TTC549 (cell line): ENCODE data around the gene FAM83F.
"Not testable (repeated sequence)": the region's sequence is repeated elsewhere in the genome, so short reads cannot be mapped to it uniquely, and the experiment has no call there.

Experiments
- FAIRE-seq: peaks from 2 replicates; lab custom pipeline; 2012; peaks lifted over from hg19 to GRCh38; lab: Jason Lieb, UNC

The FAM83F gene

DNA sequence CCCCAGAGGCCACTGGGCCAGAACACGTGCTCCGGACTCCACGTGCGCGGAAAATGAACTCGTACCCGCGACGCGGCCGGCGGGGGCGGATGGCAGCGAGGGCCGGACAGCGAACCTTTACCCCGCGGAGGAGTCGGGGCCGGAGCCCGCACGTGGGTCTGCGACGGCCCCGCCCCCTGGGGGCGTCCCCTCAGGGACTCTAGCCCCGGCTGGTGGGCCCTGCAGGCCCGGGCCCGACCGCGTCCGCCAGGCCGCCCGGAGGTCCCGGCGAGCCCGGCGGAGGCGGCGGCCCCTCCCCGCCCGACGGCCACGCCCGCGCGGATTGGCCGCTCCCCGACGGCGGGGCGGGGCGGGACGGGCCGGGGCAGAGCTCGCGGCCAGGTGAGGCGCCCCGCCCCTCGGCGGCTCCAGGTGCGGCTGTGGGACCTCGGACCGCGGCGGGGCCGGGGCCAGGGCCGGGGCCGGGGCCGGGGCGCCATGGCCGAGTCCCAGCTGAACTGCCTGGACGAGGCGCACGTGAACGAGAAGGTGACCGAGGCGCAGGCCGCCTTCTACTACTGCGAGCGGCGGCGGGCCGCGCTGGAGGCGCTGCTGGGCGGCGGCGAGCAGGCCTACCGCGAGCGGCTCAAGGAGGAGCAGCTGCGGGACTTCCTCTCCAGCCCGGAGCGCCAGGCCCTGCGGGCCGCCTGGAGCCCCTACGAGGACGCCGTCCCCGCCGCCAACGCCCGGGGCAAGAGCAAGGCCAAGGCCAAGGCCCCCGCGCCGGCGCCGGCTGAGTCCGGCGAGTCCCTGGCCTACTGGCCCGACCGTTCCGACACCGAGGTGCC is at the start of gene FAM83F:
FAM83F (plus strand) TSS at position 389 of the 827 bp plus-strand sequence; CDS start at position 478, 89 bp downstream.
- FAIRE-seq, result no peak

DNA sequence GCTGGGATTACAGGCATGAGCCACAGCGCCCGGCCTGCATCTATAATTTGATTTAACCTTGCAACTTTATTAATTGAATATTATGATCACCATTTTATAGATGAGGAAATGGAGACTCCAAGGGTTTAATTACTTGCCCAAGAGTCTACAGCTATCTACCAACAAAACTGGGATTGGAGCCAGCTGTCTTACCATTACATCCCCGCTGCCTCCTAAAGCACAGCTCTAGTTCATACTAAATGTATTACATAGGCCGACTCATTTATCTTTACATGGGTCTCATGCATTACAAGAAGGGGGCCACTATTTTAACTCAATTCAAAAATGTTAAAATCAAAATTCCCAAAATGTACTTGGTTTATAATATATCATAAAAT is 48.6 kb upstream of the FAM83F start:
- FAIRE-seq, result no peak

DNA sequence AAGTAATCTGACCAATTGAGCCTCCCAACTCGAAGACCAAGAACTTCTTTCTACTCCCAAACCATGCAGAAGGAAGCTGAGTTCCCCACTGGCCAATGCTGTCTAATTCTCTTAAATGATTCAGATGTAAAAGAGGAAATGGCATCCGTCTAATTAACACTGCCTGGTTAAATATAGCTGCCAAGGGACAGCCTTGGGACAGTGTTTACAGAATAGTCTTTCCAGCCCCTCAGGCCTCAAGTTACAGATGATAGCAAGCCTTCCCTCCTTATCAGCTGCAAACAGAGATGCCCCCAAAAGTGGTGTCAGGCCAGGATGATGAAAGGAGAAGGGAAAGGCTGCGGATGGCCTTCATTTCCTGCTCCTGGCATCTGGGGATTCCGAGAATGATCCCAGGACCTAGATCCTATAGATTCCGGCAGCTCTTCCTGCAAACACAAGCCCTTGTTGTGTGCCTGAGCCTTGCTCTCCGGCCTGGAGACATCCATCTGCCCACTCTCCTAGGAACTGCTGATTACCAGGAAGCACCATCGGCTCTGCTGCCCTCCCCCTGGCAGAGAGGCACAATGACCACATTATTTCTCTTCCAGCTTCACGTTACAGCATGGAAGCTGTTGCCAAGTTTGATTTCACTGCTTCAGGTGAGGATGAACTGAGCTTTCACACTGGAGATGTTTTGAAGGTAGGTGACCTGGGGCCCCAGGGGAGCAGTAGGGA is 48.1 kb upstream of the FAM83F start:
- no peak for FAIRE-seq

DNA sequence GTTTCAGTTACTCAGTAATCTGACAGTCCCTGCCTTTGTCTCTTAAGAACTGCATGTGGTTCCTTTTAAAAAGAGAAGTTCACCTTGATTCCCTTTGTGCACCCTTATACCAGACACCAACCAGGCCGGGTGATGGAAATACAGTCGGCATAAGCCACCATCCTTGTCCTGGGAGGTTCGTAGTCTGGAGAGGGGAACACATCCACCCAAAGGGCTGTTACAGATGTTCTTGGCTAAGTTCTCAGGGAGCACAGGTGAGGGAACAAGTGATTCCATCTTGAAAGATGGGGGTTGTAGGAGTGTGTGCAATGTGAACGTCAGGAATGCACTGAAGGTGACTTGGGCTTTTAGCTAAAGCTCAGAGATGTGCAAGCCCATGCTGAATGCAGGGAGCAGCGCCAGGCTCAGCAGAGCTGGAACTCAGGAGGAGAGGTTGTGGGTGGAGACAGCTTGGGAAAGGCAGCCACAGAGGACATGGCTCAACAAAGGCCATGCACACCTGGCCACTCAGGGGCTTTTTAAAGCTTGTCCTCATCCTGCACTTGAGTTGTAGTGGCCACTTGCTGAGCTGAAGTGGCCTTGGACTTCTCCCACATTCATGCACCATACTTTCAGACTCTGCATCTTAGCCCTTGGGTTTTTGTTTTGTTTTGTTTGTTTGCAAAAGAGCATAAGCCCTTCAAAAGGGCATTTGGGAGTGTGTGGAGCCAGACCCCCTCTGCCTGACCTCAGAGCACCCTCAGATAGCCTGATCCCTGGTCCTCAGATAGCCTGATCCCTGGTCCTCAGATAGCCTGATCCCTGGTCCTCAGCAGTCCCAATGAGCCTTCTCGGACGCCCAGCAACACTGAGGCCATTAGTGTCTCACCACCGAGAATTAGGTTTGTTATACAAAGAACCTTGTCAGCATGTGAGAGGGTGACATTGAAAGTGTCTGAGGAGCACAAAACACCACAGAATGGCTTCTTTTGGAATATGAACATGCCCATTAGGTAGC is 47.2 kb upstream of the FAM83F start:
- FAIRE-seq, result no peak

DNA sequence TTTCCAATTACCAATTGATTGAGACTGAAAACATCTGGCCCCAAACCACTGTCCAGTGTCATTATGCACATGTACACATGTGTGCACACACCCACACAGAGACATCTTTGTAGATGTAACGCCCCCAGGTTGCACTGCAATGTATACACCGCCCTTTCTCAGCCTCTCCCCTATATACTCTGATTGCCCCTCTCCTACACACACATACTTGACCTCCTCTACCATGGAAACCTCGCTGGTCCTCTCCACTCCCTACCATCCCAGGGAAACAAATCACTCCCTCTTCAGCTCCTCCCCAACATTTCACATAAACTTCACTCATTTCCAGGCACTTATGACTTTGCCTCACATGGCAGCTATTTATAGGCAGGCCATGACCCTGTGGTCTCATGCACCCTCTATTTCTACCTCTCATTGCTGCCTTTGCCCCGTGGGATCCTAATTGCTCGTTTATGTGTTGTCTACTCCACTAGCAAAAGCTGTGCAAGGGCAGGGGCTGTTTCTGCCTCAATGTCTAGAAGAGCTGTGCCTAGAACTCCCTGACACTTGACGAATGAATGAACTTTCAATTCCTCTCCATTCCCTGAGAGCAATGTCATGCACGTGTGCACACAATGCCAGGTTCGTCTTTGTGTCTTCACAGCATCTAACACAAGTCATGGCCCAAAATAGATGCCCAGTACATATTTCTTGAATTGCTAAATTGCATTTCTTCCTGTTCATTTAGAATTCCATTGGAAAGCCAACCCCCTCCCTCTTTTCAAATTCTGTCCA is 44.6 kb upstream of the FAM83F start:
- FAIRE-seq, result no peak

DNA sequence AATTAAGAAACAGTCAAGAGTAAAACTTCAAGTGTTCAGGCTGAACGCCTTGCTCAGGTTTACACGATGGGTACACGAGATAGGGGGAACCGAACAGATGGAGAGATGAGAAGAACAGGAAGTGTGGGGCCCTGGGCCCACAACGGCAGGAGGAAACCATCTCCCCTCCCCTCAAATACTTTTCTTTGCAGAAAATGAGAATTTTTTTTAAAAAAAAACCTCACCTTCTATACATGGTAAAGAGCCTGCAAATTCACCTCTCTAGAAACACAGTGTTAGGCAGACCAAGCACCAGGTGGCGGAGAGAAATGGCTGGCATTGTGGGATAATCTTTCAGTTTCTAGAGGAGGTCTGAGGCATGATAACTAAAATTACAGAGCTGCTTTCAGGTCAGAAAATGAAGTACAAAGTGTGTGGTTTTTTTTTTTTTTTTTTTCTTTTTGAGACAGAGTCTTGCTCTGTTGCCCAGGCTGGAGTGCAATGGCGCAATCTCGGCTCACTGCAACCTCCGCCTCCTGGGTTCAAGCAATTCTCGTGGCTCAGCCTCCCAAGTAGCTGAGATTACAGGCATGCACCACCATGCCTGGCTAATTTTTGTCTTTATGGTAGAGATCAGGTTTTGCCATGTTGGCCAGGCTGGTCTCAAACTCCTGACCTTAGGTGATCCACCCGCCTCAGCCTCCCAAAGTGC is 43.0 kb upstream of the FAM83F start:
- not testable (repeated sequence) for FAIRE-seq

DNA sequence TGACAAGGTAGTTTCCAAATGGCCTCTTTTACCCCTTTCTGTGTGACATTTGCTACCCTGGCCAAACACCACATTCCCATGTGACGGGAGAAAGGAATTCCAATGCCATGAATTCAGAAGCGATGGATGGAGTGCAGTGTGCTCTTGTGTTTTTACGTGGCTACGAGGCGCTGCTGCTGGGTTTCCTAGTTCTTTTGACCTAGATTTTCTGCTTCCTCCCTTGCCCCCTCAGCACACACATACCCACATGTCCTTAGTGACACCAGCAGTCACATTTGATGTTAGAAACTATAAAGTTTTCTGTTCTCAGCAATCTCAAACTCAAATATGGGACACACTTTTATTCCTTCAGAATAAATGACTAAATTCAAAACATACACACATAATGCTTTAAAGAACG is 42.4 kb upstream of the FAM83F start:
- FAIRE-seq, result no peak

DNA sequence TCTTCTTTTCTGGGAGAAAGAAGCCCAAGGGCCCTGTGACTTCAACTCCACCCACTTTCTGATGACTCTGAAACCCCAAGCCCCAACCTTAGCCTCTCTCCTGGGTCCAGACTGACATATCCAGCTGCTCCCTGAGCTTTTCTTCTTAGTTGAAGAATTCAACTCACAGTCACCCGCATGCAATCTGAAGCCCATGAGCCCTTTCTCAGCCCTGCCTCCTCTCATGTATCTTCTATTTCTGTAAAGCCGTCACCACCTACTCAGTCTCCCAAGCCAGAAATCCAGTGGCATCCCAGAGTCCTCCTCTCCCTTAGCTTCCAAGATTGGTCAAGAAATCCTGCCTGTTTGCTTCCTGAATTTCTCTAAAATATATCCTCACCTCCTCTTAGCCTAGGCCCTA is 41.7 kb upstream of the FAM83F start:
- no peak for FAIRE-seq

DNA sequence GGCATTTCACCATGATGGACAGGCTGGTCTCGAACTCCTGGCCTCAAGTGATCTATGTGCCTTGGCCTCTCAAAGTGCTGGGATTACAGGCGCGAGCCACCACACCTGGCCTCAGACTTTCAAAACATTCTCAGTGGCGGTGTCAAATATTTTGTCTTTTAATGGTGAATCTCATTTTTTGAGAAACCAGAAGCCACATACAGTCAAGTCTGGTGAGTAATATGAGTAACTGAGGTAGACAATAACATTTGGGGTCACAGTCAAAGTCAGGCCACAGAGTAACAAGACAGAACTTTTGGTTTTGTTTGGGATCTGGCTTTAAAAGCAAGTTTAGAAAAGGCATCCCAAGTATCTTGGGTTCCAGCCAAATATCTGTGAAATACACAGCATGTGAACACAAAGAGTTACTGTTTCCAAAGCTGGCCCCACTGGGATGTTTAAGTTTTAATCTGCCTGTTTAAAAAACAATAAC is 40.1 kb upstream of the FAM83F start:
- no peak for FAIRE-seq

DNA sequence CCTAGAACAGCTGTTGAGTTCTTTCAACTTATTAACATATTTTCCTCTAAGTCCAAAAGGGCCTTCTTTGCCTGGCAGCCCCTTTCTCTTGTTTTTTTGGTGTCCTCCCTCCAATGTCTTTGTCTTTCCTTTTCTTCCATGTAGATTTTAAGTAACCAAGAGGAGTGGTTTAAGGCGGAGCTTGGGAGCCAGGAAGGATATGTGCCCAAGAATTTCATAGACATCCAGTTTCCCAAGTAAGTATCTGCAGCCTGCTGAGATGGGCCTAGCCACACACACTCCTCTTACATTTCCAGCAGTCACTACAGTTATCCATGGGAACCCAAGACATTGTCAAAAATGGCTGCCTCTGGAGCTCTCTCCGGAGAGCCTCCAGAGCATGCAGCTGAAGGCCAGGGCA is 39.1 kb upstream of the FAM83F start:
- no peak for FAIRE-seq

DNA sequence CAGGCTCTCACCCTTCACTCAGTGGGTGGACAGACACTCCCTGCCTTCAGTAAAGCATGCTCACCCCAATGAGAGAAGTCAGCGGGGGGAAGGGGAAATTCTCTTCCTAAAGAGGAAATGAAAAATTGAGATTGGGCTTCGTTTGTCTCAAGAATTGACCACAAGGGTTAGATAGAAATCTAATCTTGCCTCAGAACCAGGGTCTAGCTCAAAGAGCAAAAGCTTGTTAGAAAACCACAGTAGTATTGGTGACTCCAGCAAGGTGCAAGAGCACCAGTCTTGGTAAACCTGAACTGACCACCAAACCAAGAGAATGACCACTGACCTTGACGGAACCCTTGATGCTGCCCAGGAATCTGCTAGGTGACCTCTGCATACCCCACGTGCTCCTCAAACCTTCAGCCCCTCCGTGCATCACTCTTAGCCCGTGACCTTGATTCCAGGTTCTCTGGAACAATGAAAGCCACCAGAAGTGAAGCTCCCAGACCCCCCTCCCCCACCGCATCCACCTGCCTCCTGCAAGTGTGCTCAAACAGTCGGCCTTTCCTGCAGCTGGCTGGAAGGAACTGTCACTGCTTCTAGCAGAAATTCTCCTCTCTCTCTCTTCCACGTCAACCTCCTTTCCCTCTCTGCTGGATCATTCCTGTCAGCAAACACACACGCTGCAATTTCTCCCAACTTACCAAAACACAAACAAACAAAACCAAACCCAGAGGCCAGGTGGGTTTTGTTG is 37.7 kb upstream of the FAM83F start:
- no peak for FAIRE-seq

DNA sequence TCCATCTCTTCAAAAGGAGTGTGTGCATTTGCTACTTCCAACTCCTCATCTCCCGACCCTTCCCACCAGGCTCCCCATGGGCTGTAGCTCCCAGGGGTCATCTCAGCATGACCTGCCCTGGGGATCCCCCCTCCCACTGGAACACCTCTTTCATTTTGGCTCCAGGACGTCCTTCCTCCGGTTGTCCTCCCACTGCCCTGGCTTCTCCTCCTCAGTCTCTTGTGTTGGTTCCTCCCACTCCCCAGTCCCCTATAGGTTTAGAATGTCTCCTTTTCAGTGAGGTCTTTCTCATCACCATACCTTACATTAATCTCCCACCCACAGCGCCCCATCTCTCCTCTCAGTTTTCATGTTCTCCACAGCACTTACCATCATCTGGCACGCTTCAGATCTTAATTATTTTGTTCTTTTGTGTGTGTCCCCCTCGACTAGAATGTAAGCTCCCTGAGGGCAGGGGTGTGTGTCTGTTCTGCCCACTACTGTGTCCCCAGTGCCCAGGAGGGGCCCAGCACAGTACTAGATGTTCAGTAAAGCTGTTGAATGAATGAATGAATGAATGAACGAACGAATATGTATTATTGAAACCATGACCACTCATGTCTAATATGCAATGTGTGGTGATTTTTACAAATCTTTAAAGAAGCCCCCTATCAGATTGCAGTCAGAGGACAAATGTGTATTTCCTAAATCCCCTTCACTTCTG is 36.6 kb upstream of the FAM83F start:
- FAIRE-seq, result no peak

DNA sequence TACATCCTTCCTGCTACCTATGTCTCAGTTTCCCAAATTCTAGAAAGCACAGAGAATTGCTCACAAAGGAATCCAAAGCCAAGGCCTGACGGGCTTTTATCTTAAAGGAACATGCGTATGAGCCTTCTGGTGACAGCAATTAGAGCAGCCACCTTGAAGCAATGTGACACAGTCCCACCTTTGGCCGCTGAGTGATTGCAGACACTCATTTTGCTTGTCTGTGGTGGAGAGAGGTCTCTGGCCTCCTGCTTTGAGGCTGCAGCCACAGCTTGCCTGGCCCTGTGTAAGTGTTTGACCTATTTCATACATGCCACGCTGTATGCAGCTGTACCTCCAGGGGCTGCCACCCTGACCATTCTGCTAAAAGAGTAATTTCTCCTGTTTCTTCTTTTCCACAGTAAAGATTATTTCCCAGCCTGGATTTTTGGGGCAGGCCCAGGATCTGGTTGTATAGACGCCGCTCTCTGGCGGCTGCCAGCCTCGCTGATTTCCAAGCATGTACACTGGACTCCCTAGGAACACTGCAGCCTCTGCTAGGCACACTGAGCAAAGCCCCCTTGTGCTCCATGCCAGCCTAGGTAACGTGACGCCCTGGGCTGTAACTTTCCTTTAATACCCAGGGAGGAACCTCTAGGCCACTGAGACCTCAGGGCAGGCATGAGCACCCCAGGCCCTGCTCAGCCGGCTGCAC is 35.7 kb upstream of the FAM83F start:
- FAIRE-seq, result no peak

DNA sequence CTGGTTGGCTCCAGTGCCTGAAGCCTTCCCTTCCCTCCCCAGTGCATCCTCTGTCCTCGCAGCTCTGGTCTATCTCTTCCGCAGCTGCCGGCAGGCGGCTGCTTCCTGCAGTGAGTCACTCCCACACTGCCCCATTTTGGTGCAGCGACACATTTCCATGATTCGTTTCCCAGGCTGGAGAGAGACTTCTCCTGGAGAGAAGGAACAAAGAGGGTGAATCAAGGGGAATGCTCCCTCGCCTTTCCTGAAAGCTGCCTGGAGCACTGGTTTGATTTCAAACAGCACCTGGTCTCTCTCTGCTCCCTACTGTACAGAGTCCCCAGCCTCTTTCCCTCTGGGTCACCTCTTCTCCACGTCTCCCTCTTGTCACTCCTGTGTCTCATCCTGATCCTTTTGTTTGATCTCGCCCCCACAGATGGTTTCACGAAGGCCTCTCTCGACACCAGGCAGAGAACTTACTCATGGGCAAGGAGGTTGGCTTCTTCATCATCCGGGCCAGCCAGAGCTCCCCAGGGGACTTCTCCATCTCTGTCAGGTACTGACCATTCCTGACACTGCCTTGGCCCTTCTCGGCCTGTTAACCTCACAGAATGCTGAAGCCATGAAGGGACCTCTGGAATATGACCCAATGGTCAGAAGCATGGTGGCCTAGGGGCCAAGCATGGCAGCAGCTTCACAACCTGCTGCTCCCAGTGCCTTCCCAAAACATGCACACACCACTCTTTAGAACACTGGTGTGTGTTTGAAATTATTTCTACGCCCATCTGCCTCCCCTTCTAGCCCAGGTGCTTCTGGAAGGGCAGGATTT is 34.9 kb upstream of the FAM83F start, which contains the start of gene TMA7B:
TMA7B (plus strand) TSS at position 758 of the 808 bp plus-strand sequence. CDS start 3,978 bp downstream, outside the sequence.
- FAIRE-seq, result no peak

DNA sequence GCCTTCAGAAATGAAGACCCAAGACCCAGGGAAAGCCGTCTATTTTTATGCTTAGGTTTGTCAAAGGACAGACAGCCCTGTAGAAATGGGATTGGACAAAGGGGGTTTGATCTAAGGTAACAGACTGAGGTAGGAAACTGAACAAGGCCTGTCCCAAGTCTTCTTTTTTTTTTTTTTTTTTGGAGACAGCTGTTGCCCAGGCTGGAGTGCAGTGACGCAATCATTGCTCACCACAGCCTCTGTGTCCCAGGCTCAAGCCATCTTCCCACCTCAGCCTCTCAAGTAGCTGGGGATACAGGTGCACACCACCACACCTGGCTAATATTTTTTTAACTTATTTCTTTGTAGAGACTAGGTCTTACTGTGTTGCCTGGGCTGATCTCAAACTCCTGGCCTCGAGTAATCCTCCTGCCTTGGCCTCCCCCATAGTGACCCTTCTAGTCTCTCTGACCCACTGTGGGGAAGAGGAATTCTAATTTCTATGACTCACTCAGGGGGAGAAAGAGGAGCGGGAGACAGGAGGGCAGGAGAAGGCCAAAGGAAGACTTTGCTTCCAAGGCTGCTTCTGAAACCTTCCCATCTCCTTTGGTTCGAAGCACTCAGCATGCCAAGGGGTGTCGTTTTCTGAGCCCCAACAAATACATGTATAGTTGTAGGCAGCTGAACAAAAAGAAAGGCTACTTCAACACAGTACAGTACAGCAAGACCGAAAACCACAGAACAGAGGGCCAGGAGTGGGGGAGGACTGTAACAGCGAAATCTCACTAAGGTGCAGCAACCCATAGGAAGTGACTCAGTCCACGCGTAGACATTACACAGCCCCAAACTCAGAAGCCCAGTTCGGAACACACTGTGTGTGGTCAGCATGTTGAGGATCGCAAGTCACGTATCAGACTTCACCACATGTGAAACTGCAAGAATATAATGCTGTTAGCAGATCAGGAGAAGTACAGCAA is 33.7 kb upstream of the FAM83F start:
- no peak for FAIRE-seq

DNA sequence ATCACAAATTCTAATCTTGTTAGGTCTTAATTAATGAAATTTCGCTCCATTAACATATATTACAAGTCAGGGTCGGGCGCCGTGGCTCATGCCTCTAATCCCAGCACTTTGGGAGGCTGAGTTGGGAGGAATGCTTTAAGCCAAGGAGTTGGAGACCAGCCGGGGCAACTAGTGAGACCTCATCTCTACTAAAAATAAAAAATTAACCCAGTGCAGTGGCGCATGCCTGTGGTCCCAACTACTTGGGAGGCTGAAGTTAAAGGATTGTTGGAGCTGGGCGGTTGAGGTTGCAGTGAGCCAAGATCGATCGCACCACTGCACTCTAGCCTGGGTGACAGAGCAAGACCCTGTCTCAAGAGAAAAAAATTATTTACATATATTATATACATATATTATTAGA is 32.7 kb upstream of the FAM83F start:
- no peak for FAIRE-seq

DNA sequence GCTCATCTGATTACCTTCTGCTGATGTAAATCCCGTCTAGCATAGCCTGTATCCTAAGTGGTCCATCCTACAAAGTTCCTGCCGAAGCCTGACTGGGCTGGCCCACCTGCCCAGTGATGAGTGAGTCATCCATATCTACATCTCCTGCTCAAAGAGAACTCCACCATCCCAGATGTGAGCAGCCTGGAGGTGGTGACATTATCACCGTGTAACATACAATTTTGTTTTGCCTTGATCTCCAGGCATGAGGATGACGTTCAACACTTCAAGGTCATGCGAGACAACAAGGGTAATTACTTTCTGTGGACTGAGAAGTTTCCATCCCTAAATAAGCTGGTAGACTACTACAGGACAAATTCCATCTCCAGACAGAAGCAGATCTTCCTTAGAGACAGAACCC is 29.0 kb upstream of the FAM83F start:
- no peak for FAIRE-seq
